HG03558 (cell line): ENCODE data around the gene NAV2.

Experiments
- ATAC-seq: cut with Tn5 transposase; IDR thresholded peaks from one replicate; pipeline ENCODE4 v1.9.1; 2021; ENCODE audit warnings: moderate number of reproducible peaks; ENCODE audit not compliant: unreplicated experiment; ENCODE audit errors: extremely low read depth

NAV2 gene

DNA sequence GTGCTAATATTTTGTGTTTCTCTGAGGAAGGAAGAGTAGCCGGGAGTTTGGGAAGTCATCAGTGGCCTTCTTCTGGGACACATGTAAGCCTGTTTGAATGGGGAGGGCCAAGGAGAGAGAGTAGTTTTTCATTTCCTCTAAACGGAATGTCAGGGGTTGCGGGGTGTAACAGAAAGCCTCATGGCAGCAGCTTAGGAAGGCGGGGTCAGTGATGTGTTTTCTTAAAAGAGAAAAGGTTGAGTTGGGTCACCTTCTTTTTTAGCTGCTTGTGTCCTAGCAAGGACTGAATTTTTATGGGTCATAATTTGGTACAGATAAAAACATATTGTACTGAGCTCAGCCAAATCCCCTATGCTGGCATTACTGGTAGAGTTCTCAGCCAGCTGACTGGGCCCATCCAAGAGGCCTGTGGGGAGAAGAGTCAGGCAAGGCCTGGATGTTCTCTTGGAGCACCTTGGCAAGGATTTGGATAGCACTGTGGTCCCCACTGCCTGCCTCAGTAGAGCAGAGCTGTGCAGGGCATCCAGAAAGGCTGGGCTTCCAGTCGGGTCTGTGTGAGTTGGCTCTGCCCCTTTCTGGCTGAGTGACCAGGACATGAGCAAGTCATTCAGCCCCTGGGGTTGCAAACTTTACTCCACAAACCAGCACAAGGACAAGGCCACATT lies 29.4 kb upstream of the NAV2 start:
- no peak for ATAC-seq

DNA sequence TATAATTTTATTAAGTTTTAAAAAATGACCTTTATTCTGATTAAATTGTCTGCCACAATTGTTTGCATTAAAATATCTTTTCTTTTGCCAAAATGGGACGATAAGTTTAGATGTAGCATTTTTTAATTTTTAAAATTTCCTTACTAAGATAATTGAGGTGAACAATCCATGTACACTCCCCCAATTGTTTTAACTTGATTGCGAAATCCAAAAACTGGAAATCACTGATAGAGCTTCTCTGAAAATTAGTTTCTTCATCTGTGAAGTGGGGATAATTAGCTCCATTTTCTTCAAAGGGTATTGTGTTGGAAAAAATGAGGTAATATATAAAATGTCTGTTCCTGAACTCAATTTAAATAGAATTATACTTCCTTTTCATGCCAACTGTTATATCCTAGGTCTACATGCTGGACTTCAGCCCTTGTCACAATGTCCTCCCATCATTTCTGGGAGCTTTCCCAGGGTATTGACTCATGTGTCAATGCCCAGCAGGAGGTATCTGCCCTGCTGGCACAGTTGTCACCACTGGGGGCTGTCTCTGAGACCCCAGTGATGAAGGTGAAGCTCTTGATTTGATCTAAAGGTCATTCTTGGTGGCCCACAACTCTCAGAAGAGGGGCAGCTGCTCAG lies 28.7 kb upstream of the NAV2 start:
- no peak for ATAC-seq

DNA sequence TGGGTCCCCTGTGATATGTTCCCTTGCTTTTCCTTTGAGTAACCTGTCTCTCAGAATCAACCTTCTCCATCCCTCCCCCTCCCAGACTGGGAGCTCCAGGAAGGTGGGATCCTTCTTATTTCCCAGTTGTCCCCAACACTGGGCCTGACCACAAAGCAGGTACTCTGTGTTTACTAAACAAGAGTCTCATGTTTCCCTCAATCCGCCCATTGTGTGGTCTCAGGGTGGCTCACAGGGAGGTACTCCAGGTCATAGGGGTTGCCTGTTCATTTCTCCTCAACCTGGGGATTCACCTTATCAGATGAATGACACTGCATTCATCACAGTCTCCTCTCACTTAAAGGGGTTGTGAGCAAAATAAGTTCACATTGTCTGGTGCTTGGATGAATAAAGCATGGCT lies 26.4 kb upstream of the NAV2 start:
- ATAC-seq, result no peak

DNA sequence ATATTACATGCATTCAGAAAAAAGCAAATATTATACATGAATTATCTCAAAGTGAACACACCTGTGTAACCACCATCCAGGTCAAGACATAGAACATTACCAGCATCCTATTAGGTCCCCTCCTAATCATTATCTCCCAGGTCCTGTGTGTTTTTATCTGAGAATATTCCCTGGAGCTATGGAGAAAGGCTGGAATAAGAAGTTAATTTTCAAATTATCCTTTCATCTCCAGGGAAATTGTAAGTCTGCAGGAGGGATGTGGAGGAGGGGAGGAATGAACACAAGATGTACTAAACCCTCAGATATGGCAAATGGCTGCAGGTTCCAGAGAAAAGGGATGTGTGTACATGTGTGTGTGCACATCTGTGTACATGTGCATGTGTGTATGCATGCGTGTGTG lies 25.2 kb upstream of the NAV2 start:
- no peak for ATAC-seq

DNA sequence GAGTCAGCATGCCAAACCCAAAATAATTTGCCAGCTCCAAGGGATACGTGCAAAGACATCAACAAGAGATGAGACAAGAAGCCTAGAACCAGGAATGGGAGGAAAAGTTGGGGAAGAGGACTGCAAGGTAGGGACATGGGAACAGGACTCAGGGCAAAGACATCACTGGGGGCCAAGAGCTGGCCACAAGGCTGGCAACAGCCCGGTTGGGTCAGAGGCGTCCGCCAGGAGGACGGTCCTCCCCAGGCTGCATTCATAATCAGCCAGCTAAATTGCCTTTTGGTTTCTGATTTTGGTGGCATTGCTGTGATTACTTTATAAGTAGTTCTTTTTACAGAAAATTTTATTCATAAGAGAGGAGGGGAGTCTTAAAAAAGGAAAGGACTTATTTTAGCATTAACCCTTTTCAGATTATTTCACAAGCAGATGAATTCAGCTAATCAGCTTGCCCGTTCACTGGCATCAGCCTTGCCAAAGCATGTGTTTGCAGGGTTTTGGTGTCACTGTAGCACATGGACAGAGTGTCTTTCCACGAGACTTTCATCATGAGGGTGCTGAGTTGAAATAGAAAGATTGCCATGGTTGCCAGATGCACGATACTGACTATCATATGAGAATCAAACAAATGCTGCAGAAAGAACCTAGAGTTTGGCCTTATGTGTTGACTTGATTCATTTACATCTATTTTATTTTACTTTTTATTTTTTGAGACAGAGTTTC lies 23.2 kb upstream of the NAV2 start:
- no peak for ATAC-seq

DNA sequence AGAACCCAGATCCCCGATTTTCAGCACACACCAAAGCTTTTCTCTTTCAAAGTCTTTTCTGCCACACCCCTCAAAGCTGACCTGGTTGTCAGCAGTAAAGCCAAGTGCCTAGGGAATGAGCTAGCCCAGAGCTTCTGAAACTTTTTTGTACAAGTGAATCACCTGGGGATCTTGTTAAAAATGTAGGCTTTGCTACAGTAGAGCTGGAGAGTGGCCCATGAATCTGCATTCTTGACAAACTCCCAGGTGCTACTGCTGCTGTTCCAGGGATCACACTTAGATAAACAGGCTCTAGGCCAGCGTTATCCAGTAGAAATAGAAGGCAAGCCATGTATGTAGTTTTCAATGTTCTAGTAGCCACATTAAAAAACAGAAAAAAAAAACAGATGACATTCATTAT lies 21.8 kb upstream of the NAV2 start:
- no peak for ATAC-seq

DNA sequence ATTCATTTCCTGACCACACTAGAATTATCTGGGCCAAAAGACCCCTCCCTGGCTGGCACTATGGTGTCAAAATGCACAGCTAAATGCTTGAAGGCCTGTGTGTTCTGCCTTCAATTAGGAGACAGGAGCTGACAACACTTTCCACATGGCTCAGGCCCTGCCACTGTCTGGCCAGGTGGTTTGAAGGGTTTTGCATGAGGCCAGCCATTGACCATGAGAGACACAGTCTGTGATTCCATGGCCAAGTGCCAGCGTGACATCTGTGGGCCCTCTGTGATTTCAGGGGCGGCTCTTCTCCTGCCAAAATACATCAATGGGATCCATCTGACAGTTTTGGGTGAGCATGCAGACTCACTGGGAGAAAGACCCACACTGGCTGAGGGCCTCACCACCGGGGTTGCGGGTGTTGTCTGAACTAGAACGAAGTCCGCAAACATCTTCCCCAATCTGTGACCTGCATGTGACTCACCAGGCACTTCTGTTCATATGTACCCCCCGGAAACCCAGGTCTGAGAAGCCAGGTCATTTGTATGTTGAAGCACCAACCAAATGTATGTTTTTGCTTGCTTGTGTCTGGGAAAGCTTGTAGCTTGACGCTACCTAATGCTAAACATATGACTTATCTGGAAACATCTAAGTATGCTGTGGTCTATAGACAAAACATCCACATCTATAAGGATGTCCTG lies 20.7 kb upstream of the NAV2 start:
- ATAC-seq, result no peak

DNA sequence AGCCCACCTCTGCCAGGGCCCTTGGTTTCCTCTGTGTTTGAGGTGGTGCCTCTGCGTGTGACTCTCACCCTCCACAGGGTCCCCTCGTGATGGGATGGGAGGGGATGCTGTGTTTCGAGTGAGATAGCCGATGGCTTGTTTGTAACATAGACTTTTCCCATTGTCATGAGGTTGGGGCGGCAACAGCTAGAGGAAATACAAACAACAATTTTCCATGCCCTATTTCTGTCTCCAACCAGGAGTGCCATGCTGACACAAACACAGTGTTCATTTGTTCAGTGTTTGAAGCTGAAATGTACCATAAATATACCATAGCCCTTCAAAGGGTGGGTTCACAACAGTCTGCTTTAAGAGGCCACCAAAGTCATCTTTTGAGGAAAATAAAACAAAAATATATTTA lies 19.5 kb upstream of the NAV2 start:
- no peak for ATAC-seq

DNA sequence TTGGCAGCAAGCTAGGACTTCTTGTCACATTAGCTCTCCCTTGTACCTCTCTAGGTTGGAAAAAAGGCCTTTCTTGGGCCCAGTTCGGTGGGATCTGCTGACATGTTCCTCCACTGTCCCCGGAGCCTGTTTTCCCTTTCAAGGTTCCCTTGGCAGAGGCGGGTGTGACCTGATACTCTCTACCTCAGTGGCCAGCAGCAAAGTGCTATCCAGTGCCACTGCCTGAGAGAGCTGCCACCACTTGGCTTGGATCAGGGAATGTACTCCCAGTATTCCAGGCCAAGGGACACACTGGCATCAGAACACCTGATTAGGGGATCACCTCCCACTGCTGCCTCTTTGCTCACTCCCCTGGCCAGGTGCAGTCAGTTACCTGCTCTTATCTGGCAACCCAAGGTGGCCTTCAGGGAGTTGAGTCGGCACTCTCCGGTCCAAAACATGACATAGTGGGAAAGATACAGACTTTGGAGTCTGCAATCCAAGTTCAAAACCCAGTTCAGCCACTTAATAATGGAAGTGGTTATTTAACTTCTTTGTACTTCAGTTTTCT lies 17.8 kb upstream of the NAV2 start:
- ATAC-seq, result no peak

DNA sequence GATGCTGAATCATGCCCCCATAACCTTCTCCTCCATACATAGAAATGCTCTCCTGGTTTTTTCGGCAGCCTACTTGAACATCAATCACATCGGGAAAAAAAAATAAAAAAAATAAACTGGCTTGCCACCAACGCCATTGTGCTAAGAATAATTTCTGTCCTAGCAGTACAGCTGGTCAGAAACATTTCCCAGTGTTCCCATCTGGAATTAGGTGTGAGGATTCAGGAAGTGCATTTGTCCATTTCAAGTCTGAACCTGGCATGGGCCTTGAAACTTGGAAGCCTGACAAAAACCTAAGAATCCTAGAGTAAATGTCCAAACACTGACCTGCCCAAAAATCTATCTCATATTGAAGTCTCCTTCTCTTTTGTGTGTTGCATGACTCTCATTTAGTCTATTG lies 16.6 kb upstream of the NAV2 start:
- no peak for ATAC-seq

DNA sequence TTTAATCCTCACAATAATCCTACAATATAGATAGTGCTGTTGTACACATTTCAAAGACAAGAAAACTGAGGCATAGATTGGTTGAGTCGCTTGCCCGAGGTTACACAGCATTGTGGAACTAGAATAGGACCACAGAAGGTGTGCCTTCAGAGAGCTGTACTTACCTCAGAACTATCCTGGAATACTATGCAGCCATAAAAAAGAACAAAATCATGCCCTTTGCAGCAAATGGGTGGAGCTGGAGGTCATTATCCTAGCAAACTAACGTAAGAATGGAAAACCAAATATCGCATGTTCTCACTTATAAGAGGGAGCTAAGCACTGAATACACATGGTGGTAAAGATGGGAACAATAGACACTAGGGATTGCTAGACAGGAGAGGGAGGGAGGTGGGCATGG lies 15.7 kb upstream of the NAV2 start:
- ATAC-seq, result no peak

DNA sequence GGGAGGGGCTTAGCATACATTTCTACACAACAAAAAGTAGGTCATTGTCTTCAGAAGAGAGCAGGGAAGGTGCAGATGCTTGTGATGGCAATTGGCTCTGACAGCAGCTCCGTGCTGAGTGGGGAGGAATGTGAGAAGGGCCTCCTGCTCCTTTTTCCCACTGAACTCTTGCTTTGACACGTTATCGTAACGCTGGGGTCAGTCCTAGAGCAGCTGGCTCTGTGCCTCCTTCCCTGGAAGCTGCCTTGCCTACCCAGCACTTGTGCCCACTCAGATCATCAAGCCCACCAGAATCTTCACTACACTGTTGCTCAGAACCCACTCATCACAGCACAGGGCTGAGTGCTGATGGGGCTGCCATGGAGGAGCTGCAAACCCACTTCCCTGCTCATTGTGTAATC lies 14.9 kb upstream of the NAV2 start:
- no peak for ATAC-seq

DNA sequence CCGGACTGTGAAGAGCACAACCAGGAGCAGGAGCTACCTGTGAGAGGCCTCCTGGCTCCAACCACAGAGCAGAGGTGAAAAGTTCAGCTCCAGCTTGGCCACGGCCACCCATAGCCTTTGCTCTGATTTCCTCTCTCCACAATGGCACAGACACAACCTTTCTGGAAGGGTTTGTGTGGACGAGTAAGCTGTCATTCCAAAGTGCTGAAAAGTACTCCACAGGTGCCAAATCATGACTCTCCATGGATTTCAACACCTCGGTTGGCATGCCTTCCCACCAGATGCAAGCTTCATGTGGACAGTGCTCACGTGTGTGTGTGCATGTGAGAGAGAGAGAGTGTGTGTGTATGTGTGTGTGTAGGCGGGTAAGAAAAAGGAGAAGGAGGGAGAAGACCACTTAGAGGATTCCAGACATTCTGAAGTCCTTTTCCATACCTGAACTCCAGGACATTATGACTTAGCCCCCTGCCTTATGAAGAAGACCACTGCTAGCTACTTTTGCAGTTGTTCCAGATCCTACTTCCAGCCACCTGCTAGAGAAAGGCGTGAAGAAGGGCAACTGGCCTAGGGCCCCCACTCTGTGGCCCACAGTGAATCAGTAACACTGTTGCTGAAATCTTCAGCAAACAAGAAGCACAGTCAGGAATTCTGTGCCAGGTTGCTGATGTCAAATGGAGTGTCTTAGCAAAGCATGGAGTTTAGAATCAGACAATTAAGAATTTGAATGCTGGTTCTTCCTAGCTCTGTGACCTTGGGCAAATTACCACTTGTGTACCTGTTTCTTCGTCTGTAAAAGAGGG lies 13.9 kb upstream of the NAV2 start:
- no peak for ATAC-seq

DNA sequence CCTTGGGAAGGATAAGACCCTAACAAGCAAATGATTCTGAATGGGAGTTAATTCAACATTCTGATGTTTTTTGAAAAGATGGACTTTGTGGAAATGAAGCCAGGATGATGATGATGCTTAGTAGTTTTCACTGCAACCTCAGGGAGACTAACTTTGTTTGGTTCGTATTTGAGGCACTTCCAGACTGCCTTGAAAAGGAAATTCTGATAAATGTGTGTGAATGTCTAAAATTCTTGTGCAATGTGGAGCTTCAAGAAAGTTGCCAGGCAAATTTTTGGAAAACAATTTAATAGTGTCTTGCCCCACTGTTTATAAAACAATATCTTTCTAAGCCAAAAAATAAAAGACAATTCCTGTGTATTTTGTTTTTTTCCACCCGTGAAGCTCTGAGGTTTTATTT lies 11.2 kb upstream of the NAV2 start:
- ATAC-seq, result no peak

DNA sequence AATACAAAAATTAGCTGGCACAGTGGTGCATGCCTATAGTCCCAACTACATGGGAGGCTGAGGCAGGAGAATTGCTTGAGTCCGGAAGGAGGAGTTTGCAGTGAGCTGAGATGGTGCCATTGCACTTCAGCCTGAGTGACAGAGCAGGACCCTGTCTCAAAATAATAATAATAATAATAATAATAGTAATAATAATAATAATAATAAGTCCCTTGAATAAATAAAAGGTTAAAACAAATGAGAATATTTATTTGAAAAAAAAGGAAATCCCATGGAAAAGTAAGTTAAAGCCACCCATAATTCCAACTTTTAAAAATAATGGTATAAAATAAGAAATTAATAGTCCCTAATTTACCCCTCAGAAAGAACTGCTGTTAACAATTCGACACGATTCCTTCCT lies 10.0 kb upstream of the NAV2 start:
- no peak for ATAC-seq

DNA sequence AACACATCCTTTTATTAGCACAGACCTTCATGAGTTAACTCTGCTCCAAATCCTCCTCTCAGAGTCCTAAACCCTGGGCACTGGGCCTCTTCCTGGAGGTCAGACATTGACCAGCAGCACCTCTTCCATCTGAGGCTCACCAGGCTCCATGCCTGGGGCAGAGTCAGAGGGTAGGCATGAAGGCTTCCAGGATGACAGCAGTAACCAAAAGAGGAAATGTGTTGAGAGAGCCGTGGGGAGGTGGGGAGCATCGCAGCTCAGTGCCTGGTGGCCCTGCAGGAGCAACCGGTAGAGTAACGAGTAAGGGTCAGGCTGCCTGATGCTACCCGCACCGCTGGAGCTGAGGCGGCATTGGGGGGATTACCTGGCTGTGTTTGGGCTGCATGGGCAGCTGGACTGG lies 9.4 kb upstream of the NAV2 start:
- ATAC-seq, result no peak

DNA sequence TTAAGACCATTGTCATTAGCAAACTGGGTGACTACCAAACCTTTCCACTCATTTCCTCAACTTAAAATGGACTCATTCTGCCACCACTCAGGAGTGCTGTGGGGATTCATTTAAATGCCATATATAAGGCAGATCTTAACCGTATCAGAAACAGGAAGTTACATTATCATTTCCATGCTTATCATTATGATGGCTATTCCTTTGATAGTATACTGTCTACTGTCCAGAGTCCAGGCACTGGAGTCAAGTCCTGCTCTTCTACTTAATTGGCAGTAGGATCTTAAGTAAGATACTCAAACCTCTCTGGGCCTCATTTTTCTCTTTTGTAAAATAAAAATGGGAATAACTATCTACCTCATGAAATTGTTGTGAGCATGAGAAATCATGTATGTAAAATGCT lies 8.4 kb upstream of the NAV2 start:
- ATAC-seq, result no peak

DNA sequence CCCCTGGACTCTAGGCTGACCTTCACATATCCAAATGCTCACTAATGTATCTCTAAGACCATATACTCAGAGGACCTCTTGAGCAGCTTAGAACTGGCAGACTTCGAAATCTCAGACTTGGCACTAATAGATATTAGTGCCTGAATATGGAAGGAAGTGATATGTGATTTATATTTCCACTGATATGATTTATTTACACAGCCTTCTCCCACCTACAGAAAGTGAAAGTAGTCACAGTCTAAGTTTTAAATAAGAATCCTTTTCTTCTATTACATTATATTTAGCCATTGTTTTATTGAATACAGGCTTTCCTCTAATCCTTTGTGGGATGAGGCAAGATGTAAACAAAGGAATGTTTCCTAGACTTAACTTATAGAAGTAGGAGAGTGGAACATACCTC lies 6.7 kb upstream of the NAV2 start:
- ATAC-seq, result no peak

DNA sequence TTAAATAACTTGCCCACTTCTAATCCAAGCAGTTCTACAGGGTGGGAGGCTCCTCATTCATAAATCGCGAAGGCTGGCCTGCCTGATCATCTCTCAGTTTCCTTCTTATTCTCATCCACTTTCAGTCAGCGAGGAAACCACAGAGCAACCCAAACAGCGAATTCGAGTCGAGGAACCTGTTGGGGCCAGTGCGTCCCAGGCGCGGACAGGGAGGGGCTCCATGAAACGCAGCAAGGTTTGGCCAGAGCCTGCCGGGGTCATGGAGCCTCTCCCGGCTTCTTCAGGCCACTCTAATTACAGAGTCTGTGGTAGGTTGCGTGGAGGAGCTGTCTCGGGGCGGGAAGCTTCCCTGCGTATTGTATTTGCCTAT lies 741 bp upstream of the NAV2 start:
- no peak for ATAC-seq
